Measurements from ENCODE around the gene DAGLB. TPM values are rescaled to one million over a fixed set of nuclear protein-coding genes. Genes with fewer than 3 reads are reported as not detected.

Gene DAGLB
- total RNA-seq, 1 donor from 2014 or later, result 28.3 TPM

GRCh38 chr7:6448943-6449543, 1.3 kb upstream of the DAGLB start:
- Histone ChIP-seq H3K9ac (ENCODE audit: low read length) (no peak overlapping the region), H3K4me1 (ENCODE audit: insufficient read depth, low read length) (peaks cover 23% of the 10 kb centered on the region), H3K9me3 (ENCODE audit: insufficient read depth, low read depth, low read length) (no peaks in the 10 kb centered on the region), H3K79me2 (ENCODE audit: insufficient read depth, low read length) (peaks cover 30% of the 10 kb centered on the region), H3K4me3 (ENCODE audit: insufficient read depth, low read depth, low read length) (no peak overlapping the region), H3K27ac (ENCODE audit: low read depth, low read length) (no peak overlapping the region), H2AFZ (ENCODE audit: low read depth, low read length) (no peak overlapping the region), H3K36me3 (ENCODE audit: insufficient read depth, low read length) (peaks cover 13% of the 10 kb centered on the region), H4K20me1 (ENCODE audit: insufficient read depth, low read length) (peaks cover 8% of the 10 kb centered on the region), H3K27me3 (ENCODE audit: insufficient read depth, low read length) (no peaks in the 10 kb centered on the region), H3K4me2 (ENCODE audit: low read length) (no peak overlapping the region)
- Mint-ChIP-seq H3K4me1 (ENCODE audit: low read depth, unreplicated experiment) (peaks cover 20% of the 10 kb centered on the region), H3K27me3 (ENCODE audit: low read depth, unreplicated experiment) (no peaks in the 10 kb centered on the region), H3K36me3 (ENCODE audit: low read depth, unreplicated experiment) (peaks cover 8% of the 10 kb centered on the region), H3K27ac (ENCODE audit: unreplicated experiment) (no peak overlapping the region), H3K9me3 (ENCODE audit: unreplicated experiment) (no peaks in the 10 kb centered on the region), H3K4me3 (ENCODE audit: unreplicated experiment) (peak overlapping the region; percentile 96)
- FAIRE-seq (no peak), DNase-seq (ENCODE audit: low read depth) (no peak)
- TF ChIP-seq EZH2 (IDR thresholded peaks at IDR 0.05; ENCODE audit: insufficient read depth, low read length), result no peak
- TF ChIP-seq CTCF (IDR thresholded peaks at IDR 0.05; ENCODE audit: insufficient read depth, low read depth, low read length), result no peak

- no peaks in the 10 kb centered on the region for H3K27me3 Mint-ChIP-seq (ENCODE audit: low read depth, unreplicated experiment)
- no peaks in the 10 kb centered on the region for H3K9me3 ChIP-seq (ENCODE audit: insufficient read depth, low read depth, low read length)
- DNase-seq (ENCODE audit: low read depth) (peak; percentile 77), FAIRE-seq (no peak)
- peaks cover 15% of the 10 kb centered on the region for H3K36me3 Mint-ChIP-seq (ENCODE audit: low read depth, unreplicated experiment)
- H3K9ac ChIP-seq (ENCODE audit: low read length), result peak overlapping the region; percentile 97
- H3K4me1 ChIP-seq (ENCODE audit: insufficient read depth, low read length), result peaks cover 30% of the 10 kb centered on the region
- H3K4me2 ChIP-seq (ENCODE audit: low read length), result peak overlapping the region; percentile 86
- H4K20me1 ChIP-seq (ENCODE audit: insufficient read depth, low read length), result peaks cover 8% of the 10 kb centered on the region
- H3K4me3 Mint-ChIP-seq (ENCODE audit: unreplicated experiment), result peak overlapping the region; percentile 96
- peak overlapping the region; percentile 83 for H3K4me3 ChIP-seq (ENCODE audit: insufficient read depth, low read depth, low read length)
- H3K27ac ChIP-seq (ENCODE audit: low read depth, low read length), result peak overlapping the region; percentile 93
- no peaks in the 10 kb centered on the region for H3K27me3 ChIP-seq (ENCODE audit: insufficient read depth, low read length)
- H3K9me3 Mint-ChIP-seq (ENCODE audit: unreplicated experiment), result no peaks in the 10 kb centered on the region
- H3K36me3 ChIP-seq (ENCODE audit: insufficient read depth, low read length), result peaks cover 17% of the 10 kb centered on the region
- H3K27ac Mint-ChIP-seq (ENCODE audit: unreplicated experiment), result peak overlapping the region; percentile 91
- peaks cover 38% of the 10 kb centered on the region for H3K79me2 ChIP-seq (ENCODE audit: insufficient read depth, low read length)
- TF ChIP-seq CTCF (IDR thresholded peaks at IDR 0.05; ENCODE audit: insufficient read depth, low read depth, low read length), result no peak
- TF ChIP-seq EZH2 (IDR thresholded peaks at IDR 0.05; ENCODE audit: insufficient read depth, low read length), result no peak
- H3K4me1 Mint-ChIP-seq (ENCODE audit: low read depth, unreplicated experiment), result peaks cover 27% of the 10 kb centered on the region
- peak overlapping the region; percentile 49 for H2AFZ ChIP-seq (ENCODE audit: low read depth, low read length)
These were observed 745 bp downstream of the DAGLB start for GRCh38 chr7:6446838-6447580.

Data from astrocyte (in vitro differentiated cells and primary cell).